Caco-2 (cell line): ENCODE results near the gene NEURL1B. TPM values are rescaled to one million over a fixed set of nuclear protein-coding genes. Genes with fewer than 3 reads are reported as not detected.

Experiments
- BruUV-seq: library from RNA; stranded (reverse); fragments of 400-500 nt; replicated peaks from 2 replicates; lab custom pipeline; 2021; lab: Mats Ljungman, UMichigan
- CTCF ChIA-PET: fragments of 300-600 bp; sonication (Branson Sonifier 250); formaldehyde crosslinking; loops from one replicate; lab custom pipeline; 2022; ENCODE audit warnings: antibody characterized with exemption; lab: Charles Lee
- POLR2A ChIA-PET: fragments of 300-600 bp; sonication (Branson Sonifier 250); formaldehyde crosslinking; loops from one replicate; lab custom pipeline; 2022; ENCODE audit warnings: antibody characterized with exemption; lab: Charles Lee
- DNase-seq, 2 experiments: peaks; one replicate each; pipeline versions ENCODE4 v3.0.0 to v3.0.0-alpha.2; 2020 to 2022
- H3K27me3 ChIP-seq: replicated peaks from 2 replicates; pipeline ENCODE4 v1.6.0; 2011; ENCODE audit warnings: low read length; ENCODE audit not compliant: control insufficient read depth, insufficient read depth
- H3K36me3 ChIP-seq: 2 replicates; pipeline ENCODE4 v1.5.1; 2011; ENCODE audit warnings: low read length; ENCODE audit not compliant: control insufficient read depth, insufficient read depth
- H3K4me1 ChIP-seq: fragments of 250-450 bp; sonication (Bioruptor Pico); 2 replicates; pipeline ENCODE4 v1.5.1; 2020; ENCODE audit warnings: mild to moderate bottlenecking
- H3K4me3 ChIP-seq: 2 replicates; pipeline ENCODE4 v1.5.1; 2011; ENCODE audit warnings: low read depth, mild to moderate bottlenecking, control low read depth, low read length
- H3K9me3 ChIP-seq: fragments of 250-450 bp; sonication (Bioruptor Pico); 2 replicates; pipeline ENCODE4 v1.5.1; 2020; ENCODE audit warnings: mild to moderate bottlenecking, moderate library complexity
- H3K27ac Mint-ChIP-seq: one replicate; pipeline ENCODE4 v1.8.0; 2022; ENCODE audit warnings: mixed read lengths; ENCODE audit not compliant: unreplicated experiment
- H3K27me3 Mint-ChIP-seq: one replicate; pipeline ENCODE4 v1.8.0; 2022; ENCODE audit warnings: mixed read lengths; ENCODE audit not compliant: insufficient read depth, unreplicated experiment
- H3K36me3 Mint-ChIP-seq: one replicate; pipeline ENCODE4 v1.8.0; 2022; ENCODE audit warnings: mild to moderate bottlenecking, mixed read lengths; ENCODE audit not compliant: insufficient read depth, unreplicated experiment
- H3K4me1 Mint-ChIP-seq: one replicate; pipeline ENCODE4 v1.8.0; 2022; ENCODE audit warnings: low read depth, mixed read lengths; ENCODE audit not compliant: unreplicated experiment
- H3K4me3 Mint-ChIP-seq: one replicate; pipeline ENCODE4 v1.8.0; 2022; ENCODE audit warnings: mild to moderate bottlenecking, moderate library complexity, mixed read lengths; ENCODE audit not compliant: unreplicated experiment
- H3K9me3 Mint-ChIP-seq: one replicate; pipeline ENCODE4 v1.8.0; 2022; ENCODE audit warnings: mixed read lengths; ENCODE audit not compliant: unreplicated experiment
- intact Hi-C: fragments of 100-400 bp; cut with micrococcal nuclease; formaldehyde crosslinking; loops from one replicate; pipeline ENCODE4 v1.10.0; 2022; ENCODE audit not compliant: unreplicated experiment
- total RNA-seq: library from RNA; stranded (reverse); gene quantifications from 2 replicates; pipeline ENCODE4 v1.2.3, GENCODE V29; 2022
- TF ChIP-seq, protein P1 (sequence below), 2 experiments: fragments of 200-600 bp in 1 of 2; IDR thresholded peaks; 1 replicate in 1 of 2; 2 replicates in 1 of 2; pipeline versions ENCODE4 v1.5.1 to v1.8.0; 2011 to 2022; ENCODE audit warnings: antibody characterized with exemption in 1 of 2, control low read depth in 1 of 2, inconsistent platforms in 1 of 2, low read depth in 1 of 2, low read length in 1 of 2, mild to moderate bottlenecking in 1 of 2, moderate library complexity in 1 of 2; ENCODE audit not compliant: insufficient read depth in 1 of 2, severe bottlenecking in 1 of 2, unreplicated experiment in 1 of 2

NEURL1B gene
- total RNA-seq, 1 experiment from 2014 or later, result 7.6 TPM

DNA sequence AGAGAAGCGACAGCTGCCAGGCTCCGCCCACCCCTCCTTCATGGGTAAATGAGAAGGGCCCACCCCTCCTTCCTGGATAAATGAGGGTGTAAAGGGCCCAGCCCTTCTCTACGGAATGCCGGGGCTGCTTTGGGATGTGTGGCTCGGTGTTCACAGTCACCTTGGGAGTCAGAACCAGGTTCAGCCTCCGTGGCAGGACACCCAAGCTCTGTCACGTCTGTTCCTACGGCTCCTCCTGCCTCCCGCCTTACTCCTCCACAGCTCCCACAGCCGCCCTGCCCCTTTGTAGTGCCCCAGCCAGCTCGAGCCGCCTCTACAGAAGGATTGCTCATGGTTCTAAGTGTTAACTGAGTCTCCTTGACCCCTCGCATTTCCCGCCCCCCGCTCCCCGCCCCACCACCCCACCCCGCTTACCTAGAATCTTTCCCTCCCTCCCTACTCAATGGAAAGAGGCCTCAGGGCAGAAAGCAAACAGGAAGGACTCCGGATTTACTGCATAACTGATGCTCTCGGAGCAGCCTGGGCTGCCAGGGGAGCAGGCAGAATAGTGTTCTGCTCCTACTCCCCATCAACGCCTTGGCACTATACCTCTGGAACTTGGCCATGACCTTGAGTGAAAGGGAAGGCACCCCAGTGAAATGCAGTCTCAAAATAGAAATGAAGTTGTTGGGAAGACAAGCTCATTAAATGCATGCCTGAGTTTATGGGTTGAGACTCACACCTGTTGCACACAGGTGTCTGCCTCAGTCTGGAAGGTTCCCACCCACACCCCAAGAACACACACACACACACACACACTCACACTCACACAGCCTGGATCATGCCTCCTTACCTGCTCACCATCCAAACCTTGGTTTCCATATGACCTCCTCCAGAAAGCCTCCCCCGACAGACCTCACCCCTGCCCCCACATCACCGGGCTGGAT is 59.6 kb downstream of the NEURL1B start:
- H3K27me3 ChIP-seq, result no peaks in the 10 kb centered on the region
- no peak for DNase-seq

DNA sequence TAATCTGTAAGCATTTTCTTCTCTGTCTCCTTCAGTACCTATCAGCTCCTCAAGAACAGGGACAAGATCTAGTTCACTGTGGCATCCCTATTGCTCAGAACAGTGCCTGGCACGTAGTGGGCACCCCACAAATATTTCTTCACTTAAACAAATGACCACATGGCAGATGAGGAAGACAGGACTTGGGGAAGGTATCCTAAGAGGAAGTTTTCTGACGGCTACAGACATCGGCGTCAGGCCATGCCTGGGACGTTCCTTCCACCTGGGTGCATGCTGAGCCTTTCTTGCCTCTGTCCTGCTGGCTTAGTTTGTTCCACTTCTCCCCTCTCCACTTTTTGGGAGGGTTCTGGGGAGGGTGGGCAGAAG is 60.2 kb downstream of the NEURL1B start:
- TF ChIP-seq, protein P1, sequence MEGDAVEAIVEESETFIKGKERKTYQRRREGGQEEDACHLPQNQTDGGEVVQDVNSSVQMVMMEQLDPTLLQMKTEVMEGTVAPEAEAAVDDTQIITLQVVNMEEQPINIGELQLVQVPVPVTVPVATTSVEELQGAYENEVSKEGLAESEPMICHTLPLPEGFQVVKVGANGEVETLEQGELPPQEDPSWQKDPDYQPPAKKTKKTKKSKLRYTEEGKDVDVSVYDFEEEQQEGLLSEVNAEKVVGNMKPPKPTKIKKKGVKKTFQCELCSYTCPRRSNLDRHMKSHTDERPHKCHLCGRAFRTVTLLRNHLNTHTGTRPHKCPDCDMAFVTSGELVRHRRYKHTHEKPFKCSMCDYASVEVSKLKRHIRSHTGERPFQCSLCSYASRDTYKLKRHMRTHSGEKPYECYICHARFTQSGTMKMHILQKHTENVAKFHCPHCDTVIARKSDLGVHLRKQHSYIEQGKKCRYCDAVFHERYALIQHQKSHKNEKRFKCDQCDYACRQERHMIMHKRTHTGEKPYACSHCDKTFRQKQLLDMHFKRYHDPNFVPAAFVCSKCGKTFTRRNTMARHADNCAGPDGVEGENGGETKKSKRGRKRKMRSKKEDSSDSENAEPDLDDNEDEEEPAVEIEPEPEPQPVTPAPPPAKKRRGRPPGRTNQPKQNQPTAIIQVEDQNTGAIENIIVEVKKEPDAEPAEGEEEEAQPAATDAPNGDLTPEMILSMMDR (IDR thresholded peaks at IDR 0.05; ENCODE audit: insufficient read depth in 1 of 2, low read depth in 1 of 2, low read length in 1 of 2, severe bottlenecking in 1 of 2, unreplicated experiment in 1 of 2), result no peak
- Mint-ChIP-seq H3K4me1 (peaks cover 11% of the 10 kb centered on the region), H3K27ac (no peak overlapping the region), H3K36me3 (peaks cover 7% of the 10 kb centered on the region), H3K9me3 (no peaks in the 10 kb centered on the region), H3K4me3 (no peak overlapping the region), H3K27me3 (no peaks in the 10 kb centered on the region)
- no peak overlapping the region for H3K4me3 ChIP-seq
- H3K9me3 ChIP-seq, result no peaks in the 10 kb centered on the region
- no peak for DNase-seq
- CTCF ChIA-PET, result no interaction called here
- H3K27me3 ChIP-seq, result no peaks in the 10 kb centered on the region
- BruUV-seq, result no TSS peak
- intact Hi-C loops, result no loop called here
- POLR2A ChIA-PET, result no interaction called here
- peaks cover 12% of the 10 kb centered on the region for H3K4me1 ChIP-seq
- H3K36me3 ChIP-seq, result no peaks in the 10 kb centered on the region

More for the DNA sequence above, 59.6 kb downstream of the NEURL1B start:
- no peak overlapping the region for H3K4me3 Mint-ChIP-seq
- no peaks in the 10 kb centered on the region for H3K9me3 Mint-ChIP-seq
- no peak overlapping the region for H3K27ac Mint-ChIP-seq
- H3K36me3 Mint-ChIP-seq, result peaks cover 7% of the 10 kb centered on the region
- Histone ChIP-seq H3K4me3 (no peak overlapping the region), H3K36me3 (no peaks in the 10 kb centered on the region), H3K4me1 (peaks cover 13% of the 10 kb centered on the region), H3K9me3 (no peaks in the 10 kb centered on the region)
- ChIA-PET CTCF (interaction anchor here (0.7 to 1.4 kb wide), 2 partner anchors 14 to 380 kb away, joined by 3 read pairs; no protein-coding TSS in a partner anchor), POLR2A (no interaction called here)
- H3K4me1 Mint-ChIP-seq, result peaks cover 11% of the 10 kb centered on the region
- intact Hi-C loops, result no loop called here
- H3K27me3 Mint-ChIP-seq, result no peaks in the 10 kb centered on the region
- BruUV-seq, result no TSS peak
- TF ChIP-seq, protein P1 (IDR thresholded peaks at IDR 0.05; ENCODE audit: insufficient read depth in 1 of 2, low read depth in 1 of 2, low read length in 1 of 2, severe bottlenecking in 1 of 2, unreplicated experiment in 1 of 2), result no peak

- no peak for DNase-seq
- no peaks in the 10 kb centered on the region for H3K27me3 ChIP-seq
- TF ChIP-seq, protein P1 (IDR thresholded peaks at IDR 0.05; ENCODE audit: insufficient read depth in 1 of 2, low read depth in 1 of 2, low read length in 1 of 2, severe bottlenecking in 1 of 2, unreplicated experiment in 1 of 2), result no peak
- Mint-ChIP-seq H3K36me3 (peaks cover 5% of the 10 kb centered on the region), H3K4me1 (no peaks in the 10 kb centered on the region), H3K9me3 (no peaks in the 10 kb centered on the region), H3K4me3 (no peak overlapping the region), H3K27me3 (no peaks in the 10 kb centered on the region), H3K27ac (no peak overlapping the region)
- BruUV-seq, result no TSS peak
- H3K4me3 ChIP-seq, result no peak overlapping the region
- ChIA-PET CTCF (no interaction called here), POLR2A (no interaction called here)
- intact Hi-C loops, result no loop called here
- H3K4me1 ChIP-seq, result no peaks in the 10 kb centered on the region
- no peaks in the 10 kb centered on the region for H3K36me3 ChIP-seq
- H3K9me3 ChIP-seq, result no peaks in the 10 kb centered on the region
Observed at GRCh38 chr5:172703952-172704351, 62.9 kb downstream of the NEURL1B start.
